ENCODE results near the gene IL1RAPL1.

IL1RAPL1 gene

DNA sequence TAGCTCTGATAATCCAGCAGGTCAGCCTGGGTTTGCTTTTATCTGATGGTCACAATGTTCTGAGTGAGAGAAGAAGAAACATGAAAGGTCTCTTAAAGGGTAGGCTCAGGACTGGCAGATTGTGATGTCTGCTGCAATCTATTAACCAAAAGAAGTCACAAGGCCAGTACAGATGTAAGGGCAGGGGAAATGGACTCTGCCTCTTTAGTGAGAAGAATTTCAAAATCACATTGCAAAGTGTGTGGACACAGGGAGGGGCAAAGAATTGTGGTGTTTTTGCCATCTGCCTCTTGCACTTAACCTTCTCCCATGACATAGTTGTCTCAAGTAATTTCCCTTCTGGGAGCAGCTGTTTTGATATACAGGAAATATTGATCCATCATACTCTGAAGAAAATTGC lies 40.9 kb downstream of the IL1RAPL1 start:
- TF ChIP-seq, protein P1, sequence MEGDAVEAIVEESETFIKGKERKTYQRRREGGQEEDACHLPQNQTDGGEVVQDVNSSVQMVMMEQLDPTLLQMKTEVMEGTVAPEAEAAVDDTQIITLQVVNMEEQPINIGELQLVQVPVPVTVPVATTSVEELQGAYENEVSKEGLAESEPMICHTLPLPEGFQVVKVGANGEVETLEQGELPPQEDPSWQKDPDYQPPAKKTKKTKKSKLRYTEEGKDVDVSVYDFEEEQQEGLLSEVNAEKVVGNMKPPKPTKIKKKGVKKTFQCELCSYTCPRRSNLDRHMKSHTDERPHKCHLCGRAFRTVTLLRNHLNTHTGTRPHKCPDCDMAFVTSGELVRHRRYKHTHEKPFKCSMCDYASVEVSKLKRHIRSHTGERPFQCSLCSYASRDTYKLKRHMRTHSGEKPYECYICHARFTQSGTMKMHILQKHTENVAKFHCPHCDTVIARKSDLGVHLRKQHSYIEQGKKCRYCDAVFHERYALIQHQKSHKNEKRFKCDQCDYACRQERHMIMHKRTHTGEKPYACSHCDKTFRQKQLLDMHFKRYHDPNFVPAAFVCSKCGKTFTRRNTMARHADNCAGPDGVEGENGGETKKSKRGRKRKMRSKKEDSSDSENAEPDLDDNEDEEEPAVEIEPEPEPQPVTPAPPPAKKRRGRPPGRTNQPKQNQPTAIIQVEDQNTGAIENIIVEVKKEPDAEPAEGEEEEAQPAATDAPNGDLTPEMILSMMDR (IDR thresholded peaks at IDR 0.05): no peak

DNA sequence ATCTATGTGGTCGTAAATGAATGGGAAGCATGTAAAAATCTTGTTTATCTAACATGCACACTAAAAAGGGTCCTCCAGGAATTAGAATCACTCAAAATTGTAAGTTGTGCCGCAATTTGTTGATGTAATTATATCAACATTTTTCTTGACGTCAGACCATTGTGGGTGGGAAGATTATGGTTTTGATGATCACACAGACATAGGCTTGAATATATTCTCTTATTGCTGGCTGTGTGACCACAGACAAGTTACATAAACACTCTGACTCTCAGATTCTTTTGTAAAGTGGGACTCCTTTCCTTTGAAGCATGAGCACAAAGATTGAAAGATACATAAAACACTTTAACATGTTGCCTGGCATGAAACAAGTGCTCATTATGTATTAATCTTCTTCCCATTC lies 51.5 kb downstream of the IL1RAPL1 start:
- TF ChIP-seq, protein P1 (IDR thresholded peaks at IDR 0.05): no peak

GRCh38 chrX:28639451-28639850 lies 52.2 kb downstream of the IL1RAPL1 start:
- TF ChIP-seq, protein P1 (IDR thresholded peaks at IDR 0.05): no peak

DNA sequence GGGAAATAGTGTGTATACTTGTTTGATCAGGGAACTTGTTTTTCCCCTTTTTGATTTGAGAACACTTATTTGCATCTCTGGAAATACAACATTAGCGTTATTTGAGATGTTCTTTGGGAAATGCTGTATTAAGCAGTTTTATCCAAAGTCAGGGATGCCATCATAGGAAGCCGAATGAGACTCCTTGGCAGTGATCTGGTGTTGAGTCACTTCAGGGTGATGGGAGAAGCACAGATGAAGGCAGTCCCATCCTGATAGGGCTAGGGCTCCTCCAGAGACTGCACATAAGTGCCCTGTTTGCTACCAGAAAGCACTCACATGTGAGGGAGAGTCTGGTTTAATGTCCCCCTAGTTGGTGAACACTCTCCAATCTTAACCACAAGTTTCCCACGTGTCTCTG lies 62.3 kb downstream of the IL1RAPL1 start:
- TF ChIP-seq, protein P1 (IDR thresholded peaks at IDR 0.05): no peak

GRCh38 chrX:28651186-28651585 lies 63.9 kb downstream of the IL1RAPL1 start:
- TF ChIP-seq, protein P1 (IDR thresholded peaks at IDR 0.05): no peak

DNA sequence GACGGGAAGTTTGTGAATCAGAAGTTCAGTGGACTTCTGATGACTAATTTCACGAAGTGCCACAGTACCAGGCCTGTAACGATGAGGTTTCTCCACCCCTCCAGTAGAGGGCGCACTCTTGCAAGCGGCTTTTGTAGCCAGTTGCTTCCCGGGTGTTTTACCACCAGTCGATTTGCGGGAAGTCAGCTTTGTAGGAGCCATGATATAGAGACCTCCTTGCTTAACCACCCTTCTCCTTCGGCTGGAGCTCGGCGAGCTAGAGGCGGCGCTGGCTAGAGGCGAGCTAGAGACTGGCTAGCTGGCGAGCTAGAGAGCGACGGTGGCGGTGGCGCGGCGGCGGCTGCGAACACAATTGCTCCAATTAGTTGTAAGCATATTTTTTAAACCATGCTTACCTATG lies 72.0 kb downstream of the IL1RAPL1 start:
- TF ChIP-seq, protein P1 (IDR thresholded peaks at IDR 0.05): peak; percentile 27; the same call in 1 of the 2 replicates

DNA sequence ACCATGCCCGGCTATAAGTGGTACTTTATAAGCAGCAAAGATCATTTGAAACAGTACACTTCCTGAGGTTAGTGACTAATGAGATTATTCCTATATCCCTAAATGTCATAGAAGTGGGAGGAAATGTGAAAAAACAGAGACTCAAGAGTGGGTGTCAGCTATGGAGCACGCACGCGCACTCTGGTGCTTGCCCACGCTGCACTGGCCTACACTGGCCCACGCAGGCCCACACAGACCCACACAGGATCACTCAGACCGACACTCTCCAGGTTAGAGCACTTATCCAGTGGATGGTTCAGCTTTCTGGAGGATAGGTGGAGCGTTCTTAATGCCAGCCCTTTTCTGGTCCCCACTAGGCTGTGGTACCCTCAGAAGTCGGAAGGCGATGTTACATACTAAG lies 78.5 kb downstream of the IL1RAPL1 start:
- TF ChIP-seq, protein P1 (IDR thresholded peaks at IDR 0.05): no peak

DNA sequence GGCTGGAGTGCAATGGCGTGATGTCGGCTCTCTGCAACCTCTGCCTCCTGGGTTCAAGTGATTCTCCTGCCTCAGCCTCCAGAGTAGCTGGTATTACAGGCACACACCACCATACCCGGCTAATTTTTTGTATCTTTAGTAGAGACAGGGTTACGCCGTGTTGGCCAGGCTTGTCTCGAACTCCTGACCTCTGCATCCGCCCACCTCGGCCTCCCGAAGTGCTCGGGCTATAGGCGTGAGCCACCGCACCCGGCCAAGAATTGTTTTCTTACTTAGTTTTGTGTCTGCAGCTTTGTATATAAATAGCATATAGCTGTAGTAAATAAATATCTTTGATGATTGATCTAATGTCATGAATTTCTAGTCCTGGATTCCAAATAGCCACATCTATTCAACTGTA lies 81.1 kb downstream of the IL1RAPL1 start:
- TF ChIP-seq, protein P1 (IDR thresholded peaks at IDR 0.05): no peak

Data from LNCAP (cell line).